Choroid plexus epithelial cell (primary cell): Measurements from ENCODE around the gene RBM19.
A peak's percentile ranks its signal among the peaks of the same experiment; 100 is the strongest.
"Not testable (repeated sequence)": the region's sequence is repeated elsewhere in the genome, so short reads cannot be mapped to it uniquely, and the experiment has no call there.

Experiments used
- DNase-seq: peaks from one replicate; pipeline ENCODE4 v3.0.0-alpha.2; 2010; ENCODE audit warnings: low read depth
- H3K4me3 ChIP-seq: 2 replicates; pipeline ENCODE4 v1.5.1; 2011; ENCODE audit warnings: low read depth, mild to moderate bottlenecking, control low read depth, low read length, moderate library complexity
- TF ChIP-seq, protein P1 (sequence below): conservative IDR thresholded peaks from 2 replicates; pipeline ENCODE4 v1.5.1; 2011; ENCODE audit warnings: low read depth, mild to moderate bottlenecking, control low read depth, inconsistent platforms, low read length, moderate library complexity

Gene RBM19

DNA sequence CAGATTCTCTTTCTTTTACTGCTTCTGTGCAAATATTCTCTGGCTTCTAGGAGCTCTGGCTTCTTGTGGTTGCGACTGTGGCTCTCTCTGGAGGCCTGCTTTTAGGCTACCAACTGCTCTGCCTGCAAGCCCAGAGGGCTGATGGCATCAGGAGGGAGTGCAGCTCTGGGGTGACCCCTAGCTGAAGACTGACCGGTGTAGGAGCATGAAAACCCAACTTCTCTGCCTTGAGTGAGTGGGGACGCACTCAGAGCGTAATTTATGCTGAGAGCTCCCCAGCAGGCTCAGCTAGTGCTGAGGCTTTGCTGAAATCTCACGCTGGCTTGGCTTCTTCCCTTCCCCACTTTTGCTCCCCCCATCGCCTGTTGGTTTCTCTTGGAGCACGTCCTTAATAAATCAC, 29.9 kb upstream of the RBM19 start:
- DNase-seq, result no peak
- TF ChIP-seq, protein P1, sequence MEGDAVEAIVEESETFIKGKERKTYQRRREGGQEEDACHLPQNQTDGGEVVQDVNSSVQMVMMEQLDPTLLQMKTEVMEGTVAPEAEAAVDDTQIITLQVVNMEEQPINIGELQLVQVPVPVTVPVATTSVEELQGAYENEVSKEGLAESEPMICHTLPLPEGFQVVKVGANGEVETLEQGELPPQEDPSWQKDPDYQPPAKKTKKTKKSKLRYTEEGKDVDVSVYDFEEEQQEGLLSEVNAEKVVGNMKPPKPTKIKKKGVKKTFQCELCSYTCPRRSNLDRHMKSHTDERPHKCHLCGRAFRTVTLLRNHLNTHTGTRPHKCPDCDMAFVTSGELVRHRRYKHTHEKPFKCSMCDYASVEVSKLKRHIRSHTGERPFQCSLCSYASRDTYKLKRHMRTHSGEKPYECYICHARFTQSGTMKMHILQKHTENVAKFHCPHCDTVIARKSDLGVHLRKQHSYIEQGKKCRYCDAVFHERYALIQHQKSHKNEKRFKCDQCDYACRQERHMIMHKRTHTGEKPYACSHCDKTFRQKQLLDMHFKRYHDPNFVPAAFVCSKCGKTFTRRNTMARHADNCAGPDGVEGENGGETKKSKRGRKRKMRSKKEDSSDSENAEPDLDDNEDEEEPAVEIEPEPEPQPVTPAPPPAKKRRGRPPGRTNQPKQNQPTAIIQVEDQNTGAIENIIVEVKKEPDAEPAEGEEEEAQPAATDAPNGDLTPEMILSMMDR, result peak; percentile 6
- no peak overlapping the region for H3K4me3 ChIP-seq

DNA sequence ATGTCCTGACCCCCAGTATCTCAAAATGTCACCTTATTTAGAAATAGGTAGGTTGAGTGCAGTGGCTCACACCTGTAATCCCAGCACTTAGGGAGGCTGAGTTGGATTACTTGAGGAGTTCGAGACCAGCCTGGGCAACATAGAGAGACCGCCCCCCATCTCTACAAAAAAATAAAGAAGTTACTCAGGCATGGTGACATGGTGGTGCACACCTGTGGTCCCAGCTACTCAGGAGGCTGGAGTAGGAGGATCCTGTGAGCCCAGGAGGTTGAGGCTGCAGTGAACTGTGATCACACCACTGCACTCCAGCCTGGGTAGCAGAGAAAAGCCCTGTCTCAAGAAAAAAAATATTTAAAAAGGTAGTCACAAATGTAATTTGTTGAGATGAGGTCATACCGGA, 27.9 kb upstream of the RBM19 start:
- H3K4me3 ChIP-seq, result no peak overlapping the region
- no peak for DNase-seq
- TF ChIP-seq, protein P1, result no peak

- not testable (repeated sequence) for DNase-seq, H3K4me3 ChIP-seq
These were observed 26.6 kb upstream of the RBM19 start for GRCh38 chr12:113992751-113993150.

- no peak for DNase-seq
- no peak overlapping the region for H3K4me3 ChIP-seq
- TF ChIP-seq, protein P1, result no peak
These were observed 25.3 kb upstream of the RBM19 start for GRCh38 chr12:113991224-113992044.

DNA sequence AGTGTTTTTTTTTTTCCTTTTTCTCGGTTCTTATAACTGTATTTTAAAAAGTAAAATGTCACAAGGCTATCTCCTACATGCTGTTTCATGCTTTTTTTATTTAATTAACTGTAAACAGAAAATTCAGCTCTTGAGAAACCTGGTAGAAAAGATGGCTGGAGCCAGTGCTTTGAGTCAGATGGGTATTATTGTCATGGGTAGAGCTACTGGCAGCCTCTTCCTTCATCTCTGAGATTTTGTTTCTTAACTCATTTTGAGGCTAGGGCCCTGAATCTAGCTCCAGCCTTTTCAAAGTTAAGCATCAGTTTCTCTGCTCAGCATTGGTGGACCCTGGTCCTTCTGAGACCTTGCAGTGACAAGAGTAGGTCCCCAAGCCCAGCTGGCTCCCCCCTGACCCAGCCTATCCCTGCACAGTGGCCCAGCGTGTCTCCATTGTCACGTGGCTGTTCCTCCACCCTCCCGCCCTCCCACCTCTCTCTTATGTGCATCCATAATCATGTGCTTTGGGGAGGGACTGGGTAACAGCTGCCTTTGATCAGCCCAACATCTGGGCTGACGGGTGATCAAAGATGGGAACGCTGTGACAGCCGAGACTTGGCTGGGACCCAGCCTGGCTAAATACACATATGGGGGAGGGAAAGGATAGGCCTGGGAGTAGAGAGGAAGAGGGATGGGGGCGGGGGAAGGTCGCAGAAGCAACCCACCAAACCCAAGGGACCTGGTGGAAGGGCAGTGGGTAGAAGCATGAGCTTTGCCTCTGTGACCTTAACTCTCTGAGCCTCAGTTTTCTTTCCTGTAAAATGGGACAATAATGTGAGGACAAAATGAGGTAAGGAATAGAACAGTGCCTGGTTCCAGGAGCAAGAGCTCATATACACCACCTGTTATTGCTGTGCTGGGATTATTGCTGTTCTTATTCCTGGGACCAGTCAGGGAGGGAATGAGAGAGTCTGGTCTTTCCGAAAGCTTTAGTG, 24.4 kb upstream of the RBM19 start:
- no peak for DNase-seq
- no peak overlapping the region for H3K4me3 ChIP-seq
- TF ChIP-seq, protein P1, result no peak

GRCh38 chr12:113988976-113989375, 22.9 kb upstream of the RBM19 start:
- no peak overlapping the region for H3K4me3 ChIP-seq
- DNase-seq, result no peak
- TF ChIP-seq, protein P1, result no peak

DNA sequence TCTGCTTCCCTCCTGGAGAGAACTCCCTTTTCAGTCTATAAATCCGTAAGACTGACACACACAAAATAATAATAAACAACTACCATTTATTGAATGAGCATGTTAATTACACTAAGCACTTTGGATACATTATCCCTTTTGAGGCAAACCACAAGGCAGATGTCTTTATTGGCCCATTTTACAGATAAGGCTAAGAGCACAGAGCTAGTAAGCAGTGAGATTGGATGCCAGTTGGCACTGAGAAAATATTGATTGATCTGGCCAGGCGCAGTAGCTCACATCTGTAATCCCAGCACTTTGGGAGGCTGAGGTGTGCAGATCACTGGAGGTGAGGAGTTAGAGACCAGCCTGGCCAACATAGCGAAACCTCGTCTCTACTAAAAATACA, 21.9 kb upstream of the RBM19 start:
- DNase-seq, result no peak
- no peak overlapping the region for H3K4me3 ChIP-seq
- TF ChIP-seq, protein P1, result no peak
